GM18502 (cell line): ENCODE measurements around the gene ATF6.
"Not testable (repeated sequence)": the region's sequence is repeated elsewhere in the genome, so short reads cannot be mapped to it uniquely, and the experiment has no call there.

Source experiments
- ATAC-seq: cut with Tn5 transposase; IDR thresholded peaks from one replicate; pipeline ENCODE4 v1.9.1; 2021; ENCODE audit warnings: mild to moderate bottlenecking; ENCODE audit not compliant: unreplicated experiment, poor library complexity

Gene ATF6

DNA sequence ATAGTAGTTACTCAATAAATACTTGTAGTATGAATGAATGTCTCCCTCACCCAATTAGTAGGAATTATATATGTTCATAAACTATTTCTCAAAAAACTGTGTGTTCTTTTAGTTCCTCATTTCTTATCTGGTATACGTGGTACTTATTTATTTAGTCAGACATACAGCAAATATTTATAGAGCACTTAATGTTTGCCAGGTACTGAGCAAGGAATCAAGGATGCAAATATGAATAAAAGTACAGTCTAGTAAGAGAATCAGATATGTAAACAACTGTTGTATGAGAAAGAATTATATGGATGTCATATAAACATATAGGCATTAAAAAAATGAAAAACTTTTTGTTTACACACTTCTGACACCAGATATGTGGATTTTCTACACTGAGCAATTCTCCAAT lies 58.5 kb downstream of the ATF6 start:
- ATAC-seq = no peak

DNA sequence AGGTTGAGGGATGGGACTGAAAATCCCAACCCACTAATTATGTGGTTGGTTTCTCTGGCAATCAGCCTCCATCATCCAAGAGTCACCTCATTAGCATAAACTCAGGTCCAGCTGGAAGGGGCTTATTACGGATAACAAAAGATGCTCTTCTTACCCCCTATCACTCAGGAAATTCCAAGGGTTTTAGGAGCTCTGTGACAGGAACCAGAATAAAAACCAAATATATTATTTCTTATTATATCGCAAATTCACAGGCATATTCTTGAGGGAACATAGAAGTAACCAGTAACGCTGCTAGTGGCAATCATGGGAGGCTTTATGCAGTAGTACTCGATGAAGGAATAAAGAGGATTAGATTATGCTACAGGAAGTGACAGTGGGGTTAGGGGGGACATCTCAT lies 59.7 kb downstream of the ATF6 start:
- ATAC-seq = no peak

DNA sequence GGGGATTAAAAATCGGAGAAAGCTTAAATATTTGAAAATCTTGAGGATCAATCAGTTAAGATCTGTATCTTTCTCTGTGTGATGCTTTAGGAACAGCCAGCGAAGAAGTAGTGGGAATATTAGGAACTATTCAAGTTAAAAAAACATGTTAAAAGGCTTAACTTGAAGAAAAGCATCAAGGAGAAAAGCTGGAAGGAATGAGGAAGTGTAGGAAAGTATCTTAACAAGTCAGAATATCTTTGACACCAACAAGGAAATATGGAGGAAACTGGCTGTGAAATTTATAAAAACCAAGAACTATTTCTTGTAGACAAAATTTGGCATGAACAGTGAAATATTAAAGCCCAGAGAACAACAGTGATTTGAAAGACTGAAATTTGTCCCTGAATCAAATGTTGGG lies 60.4 kb downstream of the ATF6 start:
- ATAC-seq = no peak

DNA sequence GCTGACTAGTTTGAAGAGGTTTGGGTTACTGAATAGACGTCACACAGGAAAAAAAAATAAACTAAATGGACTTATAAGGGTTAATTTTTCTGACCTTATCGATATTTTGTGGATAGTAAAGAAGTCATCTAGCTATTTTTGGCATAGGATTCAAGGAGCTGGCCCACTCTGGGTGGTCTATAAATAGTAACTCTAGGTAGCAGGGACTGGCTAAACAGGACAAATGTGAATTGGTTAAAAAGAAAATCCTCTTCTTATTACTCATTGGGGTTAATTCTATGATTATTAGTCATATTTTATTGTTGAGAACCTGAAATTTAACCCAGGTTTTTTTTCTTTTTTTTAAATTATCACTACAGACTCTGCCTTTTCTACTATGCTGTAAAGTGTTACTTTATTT lies 61.7 kb downstream of the ATF6 start:
- ATAC-seq = no peak

DNA sequence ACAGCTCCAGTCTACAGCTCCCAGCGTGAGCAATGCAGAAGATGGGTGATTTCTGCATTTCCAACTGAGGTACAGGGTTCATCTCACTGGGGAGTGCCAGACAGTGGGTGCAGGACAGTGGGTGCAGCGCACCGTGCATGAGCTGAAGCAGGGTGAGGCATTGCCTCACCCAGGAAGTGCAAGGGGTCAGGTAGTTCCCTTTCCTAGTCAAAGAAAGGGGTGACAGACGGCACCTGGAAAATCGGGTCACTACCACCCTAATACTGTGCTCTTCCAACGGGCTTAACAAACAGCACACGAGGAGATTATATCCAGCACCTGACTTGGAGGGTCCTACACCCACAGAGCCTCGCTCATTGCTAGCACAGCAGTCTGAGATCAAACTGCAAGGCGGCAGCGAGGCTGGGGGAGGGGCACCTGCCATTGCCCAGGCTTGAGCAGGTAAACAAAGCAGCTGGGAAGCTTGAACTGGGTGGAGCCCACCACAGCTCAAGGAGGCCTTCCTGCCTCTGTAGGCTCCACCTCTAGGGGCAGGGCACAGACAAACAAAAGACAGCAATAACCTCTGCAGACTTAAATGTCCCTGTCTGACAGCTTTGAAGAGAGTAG lies 66.3 kb downstream of the ATF6 start:
- ATAC-seq = not testable (repeated sequence)

DNA sequence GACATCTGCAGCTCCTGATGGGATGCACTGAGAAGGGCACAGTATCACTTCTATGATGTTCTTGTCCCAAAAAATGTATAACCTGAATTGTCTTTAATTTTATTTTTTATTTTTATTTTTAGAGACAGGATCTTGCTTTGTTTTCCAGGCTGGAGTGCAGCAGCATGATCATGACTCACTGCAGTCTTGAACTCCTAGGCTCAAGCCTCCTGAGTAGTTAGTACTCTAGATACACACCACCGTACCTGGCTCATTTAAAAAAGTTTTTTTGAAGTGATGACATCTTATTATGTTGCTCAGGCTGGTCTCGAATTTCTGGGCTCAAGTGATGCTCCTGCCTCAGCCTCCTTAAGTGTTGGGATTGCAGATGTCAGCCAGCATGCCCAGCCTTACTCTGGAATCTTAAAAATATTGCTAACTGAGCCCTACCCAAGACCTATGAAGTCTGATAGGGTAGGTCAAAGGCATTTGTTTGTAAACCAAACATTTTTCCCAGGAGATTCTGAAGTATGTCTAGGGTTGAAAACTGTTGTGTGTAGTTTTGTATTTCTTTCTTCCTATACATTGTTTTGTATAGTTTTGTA lies 68.9 kb downstream of the ATF6 start:
- no peak for ATAC-seq

DNA sequence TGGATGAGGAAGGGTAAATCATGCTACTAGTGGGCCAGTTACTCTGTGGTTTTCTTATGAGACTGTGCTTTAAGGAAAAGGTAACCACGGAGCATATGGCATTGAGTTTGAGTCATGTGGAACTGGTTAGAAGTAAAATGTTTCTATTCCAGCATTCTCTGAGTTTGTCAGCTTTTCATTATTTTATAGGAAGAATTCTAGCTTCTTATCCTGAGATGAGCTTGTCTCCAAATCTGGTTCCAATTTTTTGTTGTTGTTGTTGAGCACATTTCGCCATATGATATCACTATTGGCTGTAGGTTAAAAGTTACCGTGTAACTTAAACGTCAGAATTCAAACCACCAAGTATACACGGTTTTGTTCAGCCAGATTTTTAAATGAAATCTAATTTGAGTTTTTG lies 69.9 kb downstream of the ATF6 start:
- no peak for ATAC-seq

DNA sequence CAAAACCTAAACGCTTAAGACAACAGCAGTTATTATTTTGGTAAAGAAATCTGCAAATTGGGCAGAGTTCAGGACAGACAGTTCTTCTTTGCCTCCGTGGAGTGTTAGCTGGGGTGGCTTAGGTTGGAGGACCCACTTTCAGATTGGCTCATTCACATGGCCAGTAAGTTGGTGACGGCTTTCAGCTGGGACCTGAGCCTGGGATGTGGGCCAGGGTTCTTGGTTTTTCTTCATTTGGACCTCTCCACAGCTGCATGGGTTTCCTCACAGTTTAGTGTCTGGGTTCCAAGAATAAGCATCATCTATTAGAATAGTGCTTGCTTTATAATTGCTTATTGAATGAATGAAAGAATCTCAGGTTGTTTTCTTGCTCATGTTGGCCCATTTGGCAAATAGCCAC lies 72.2 kb downstream of the ATF6 start:
- no peak for ATAC-seq

DNA sequence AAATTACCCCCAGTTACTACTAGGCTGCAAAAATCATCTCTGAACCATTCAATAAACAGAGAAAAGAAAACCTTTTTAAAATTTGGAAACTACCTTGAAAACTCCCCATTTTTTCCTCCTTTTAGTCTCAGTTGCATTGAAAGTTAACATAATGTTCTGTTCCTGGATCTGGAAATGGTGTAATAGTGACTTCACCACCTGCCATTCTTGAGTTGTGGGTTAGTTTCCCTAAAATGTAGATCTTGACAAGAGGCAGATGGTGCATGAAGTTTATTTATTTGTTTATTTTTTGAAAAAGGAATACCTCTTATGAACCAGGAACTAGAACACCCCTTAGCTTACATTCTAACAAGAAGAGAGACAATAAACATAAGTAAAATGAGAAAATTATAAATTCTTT lies 72.8 kb downstream of the ATF6 start:
- no peak for ATAC-seq

DNA sequence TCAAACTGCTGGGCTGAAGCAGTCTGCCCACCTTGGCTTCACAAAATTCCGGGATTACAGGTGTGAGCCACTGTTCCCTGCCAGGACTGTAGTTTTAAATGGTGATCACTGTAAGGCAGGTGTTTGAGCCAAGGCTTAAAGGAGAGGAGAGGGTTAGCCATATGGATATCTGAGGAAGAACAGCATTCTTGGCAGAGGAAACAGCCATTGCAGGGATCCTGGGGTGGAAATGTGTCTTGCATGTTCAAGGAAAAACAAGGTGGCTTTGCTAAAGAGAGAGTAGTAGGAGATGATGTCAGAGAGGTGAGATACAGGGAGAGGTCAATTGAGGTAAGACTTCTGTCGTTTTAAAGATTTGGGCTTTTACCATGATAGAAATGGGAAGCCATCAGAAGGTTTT lies 73.5 kb downstream of the ATF6 start:
- ATAC-seq = no peak

DNA sequence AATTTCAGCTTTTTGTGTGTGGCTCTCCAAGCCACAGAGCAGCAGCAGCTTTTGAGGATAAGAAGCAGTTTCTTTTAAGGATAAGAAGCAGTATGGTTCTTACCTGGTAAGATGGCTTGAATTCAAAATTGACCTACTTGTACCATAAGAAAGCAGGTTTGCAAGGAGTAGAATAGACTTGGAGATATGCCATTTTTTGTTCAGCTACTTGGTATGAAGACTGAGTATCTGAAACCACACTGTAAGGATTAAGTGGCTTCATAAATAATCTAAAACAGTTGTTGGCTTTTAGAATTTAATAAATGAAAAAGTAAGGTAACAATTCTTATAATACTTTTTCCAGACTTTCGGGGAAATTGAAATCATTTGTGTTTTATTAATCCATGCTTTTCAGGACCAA lies 74.2 kb downstream of the ATF6 start:
- no peak for ATAC-seq

DNA sequence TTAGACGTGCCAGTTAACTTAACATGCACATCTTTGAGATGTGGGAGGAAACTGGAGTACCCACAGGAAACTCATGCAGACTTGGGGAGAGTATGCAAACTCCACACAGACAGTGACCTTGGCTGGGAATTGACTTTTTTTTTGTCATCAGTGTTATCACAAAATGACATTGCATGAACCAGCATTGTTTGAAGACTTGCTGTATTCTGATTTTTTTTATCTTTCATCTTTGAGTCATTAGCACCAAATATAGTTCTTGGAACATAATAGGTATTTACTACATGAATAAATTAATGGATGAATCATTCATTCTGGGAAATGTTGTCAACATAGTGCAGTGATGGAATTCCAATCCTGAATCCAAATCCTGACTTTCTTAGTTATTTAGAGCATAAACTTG lies 77.0 kb downstream of the ATF6 start:
- no peak for ATAC-seq

DNA sequence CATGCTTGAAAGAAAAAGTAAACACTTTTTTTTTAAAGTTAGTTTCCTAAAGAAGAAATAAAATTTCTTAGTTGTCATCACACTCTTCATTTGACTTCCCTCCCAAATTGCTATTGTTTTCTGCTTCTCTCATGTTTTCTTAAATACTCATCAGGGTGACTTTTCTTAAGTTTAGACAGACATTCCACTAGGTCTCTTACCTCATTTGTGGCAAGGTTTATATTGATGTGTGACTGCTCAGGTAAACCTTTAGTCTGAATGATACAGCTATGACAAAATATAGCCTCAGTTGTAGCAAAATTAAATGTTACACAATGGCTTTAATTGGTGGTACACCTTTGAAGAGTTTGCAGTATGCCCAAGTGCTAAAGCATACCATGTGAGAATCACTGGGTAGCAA lies 78.6 kb downstream of the ATF6 start:
- no peak for ATAC-seq

DNA sequence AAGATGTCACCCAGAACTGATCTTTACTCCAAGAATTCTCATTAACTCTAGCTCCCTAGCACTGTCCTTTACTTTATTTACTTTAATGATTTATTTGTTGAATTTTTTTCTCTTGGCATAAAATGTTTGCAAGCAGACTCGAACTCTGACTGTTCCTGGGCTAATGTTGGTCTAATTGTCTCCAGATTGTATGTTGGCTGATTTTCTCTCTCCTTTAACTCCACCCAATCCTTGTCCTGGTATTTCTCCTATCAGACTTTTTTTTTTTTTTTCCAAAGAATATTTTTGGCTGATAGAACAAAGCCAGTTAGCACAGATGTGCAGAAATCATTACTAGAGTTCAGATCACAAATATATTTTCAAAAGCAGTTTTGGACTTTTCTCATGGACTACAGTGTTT lies 82.6 kb downstream of the ATF6 start:
- ATAC-seq = no peak

DNA sequence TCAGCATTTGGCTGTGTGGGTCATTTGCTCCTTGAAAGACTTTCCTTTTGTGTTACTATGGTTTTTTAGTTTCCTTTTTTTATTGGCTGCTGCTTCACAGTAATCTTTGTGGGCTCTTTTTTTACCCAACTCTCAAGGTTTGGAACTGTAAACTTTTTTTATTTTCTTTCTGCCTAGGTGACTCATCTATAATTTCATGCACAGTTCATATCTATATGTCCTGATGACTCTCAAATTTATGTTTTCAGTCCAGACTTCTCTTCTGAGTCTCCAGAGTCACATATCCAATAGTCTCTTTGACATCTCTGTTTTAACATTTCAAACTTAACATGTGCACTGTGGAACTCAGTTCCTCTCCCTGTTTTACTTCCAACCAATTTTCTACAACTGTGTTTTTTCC lies 83.4 kb downstream of the ATF6 start:
- no peak for ATAC-seq

DNA sequence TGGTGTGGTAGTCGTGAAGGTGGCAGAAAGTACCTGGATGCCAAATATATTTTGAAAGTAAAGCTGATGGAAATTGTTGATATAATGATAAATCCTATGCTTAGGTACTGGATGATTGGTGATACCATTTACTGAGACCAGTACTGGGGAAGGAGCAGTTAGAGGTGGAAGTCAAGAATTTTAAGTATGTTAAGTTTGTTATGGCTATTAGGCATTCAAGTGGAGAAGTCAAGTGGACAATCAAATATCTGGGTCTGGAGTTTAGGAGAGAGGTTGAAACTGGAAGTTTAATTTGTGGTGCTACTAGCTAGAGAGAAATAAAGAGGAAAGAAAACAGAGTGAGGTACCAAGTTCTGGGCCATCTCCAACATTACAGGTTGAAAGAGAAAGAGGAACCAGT lies 89.1 kb downstream of the ATF6 start:
- ATAC-seq = no peak

DNA sequence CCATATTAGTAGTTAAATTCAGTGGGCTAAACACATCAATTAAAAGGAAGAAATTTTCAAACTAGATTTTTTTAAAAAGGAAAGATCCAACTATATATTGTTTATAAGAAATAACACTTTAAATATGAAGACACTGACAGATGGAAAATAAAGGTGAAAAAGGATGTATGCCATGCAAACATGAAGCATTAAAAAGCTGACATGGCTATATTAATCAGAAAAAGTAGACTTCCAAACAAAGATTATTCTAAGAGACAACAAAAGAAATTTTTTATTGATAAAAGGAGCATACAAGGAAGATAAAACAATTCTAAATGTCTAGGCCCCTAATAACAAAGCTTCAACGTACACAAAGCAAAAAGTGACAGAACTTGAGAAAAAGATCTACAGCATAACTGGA lies 92.2 kb downstream of the ATF6 start:
- ATAC-seq = no peak

DNA sequence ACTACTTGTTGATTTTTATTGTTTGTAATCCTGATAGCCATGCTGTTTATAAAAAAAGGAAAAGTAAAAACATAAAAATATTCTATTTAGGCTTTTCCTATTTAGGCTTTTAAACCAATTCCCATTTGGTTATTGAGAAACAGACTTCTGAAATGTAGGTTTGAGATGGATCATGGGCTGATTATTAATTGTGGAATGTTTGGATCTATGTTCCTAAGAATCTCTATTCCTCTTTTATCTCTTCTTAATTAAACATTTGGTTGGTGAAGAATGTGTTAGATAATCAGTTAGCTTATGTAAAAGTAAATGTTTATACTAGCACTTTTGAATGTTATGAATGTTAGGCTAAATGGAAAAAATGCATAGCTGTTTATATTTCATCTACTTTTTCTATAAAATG lies 97.4 kb downstream of the ATF6 start:
- ATAC-seq = no peak

DNA sequence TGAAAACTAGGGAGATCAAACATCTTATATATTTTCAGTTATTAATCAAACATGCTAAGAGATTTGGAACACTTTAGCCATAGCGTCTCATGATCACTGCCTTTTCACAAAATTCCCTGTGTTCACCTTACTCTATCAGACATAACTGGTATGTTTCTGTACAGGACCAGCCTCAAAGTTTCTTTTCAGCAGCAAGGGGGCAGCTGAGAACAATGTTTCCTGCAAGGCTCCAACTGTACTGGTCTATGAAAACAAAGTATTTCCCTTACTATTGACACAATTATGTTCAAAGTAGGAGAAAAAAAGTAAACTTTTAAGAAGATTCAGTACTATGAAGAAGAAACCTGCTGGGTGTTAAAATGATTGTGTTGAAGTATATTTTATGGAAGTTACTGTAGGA lies 98.5 kb downstream of the ATF6 start:
- no peak for ATAC-seq

DNA sequence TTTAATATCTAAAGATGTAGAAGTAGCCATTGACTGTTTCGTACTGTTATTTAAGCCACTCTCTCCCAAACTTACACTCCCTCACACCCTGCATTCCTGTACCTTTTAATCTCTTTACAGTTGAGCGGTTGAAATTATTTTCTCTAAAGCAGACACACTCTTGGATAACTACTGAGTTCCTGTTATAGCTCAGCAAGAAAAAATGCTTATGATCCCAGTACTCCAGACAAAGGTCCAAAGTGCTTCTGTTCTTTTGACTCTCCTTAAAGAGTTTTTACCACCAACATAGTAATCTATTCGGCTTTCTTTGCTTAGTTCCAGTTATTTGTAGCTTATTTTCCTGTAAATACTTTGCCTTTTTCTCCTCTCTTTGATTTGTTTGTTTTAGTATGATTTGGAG lies 100.1 kb downstream of the ATF6 start:
- ATAC-seq = no peak

DNA sequence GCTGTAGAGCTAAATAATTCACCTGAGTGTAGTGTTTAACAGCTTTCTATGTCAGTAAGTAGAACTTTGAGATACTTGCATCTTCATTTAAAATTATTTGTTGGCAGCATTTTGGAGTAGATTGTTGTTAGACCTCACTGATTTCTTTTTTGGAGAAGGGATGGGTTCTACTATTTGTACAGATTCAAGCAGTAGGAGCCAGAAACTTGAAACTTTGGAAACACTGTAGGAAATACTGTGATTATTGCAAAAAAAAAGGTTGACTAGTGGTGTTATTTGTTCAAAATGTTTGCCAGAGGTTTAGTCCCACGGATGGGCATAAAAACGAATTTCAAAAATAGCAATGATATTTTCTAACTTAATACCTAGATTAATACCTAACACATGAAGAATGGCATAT lies 102.7 kb downstream of the ATF6 start:
- ATAC-seq = no peak

DNA sequence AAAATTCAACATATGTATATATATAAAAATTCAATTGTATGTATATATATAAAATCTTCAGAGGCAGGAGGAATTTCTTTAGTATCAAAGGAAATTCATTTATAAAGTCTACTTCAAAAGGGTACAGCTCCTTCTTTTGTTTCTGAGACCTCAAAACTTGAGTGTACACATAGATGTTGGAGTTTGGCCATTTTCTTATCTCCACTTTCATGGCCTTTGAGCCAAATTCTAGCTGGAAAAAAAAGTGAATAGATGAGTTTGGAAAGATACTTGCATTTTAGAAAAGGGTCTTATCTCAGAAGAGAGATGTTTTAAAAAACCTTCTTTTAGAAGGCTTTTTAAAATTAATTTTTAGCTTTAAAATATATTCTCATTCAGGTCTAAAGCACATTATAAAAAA lies 103.2 kb downstream of the ATF6 start:
- no peak for ATAC-seq

DNA sequence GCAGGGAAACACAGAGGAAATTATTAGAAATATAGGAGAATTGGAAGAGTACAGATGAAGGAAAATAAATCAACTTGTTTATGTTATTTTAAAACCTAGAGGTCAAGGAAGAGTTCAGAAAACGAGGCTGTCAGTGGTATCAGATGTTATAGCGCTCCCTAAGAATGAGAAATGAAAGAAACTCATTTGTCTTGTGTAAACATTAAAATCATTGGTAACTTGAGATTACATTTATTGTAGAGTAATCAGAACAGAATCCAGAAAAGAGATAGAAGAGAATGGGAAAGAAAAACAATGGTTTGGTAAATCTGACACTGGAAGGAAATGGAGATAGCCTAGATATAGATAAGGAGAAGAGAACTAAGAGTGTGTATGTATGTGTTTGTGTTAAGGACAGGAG lies 106.4 kb downstream of the ATF6 start:
- ATAC-seq = no peak
